SK-N-SH treated with all-trans-retinoic acid at 6 μM for 48 hours (cell line): ENCODE data around the gene DMD.

ENCODE experiments used
- ATAC-seq: fragments of 200-7000 bp; cut with Tn5 transposase; 3 replicates; pipeline ENCODE4 v1.9.1; 2020; ENCODE audit warnings: mild to moderate bottlenecking, moderate library complexity
- ARNTL ChIP-seq: fragments of 450-650 bp; formaldehyde crosslinking; IDR thresholded peaks from 2 replicates; pipeline ENCODE4 v1.5.0; 2020; ENCODE audit warnings: low read depth, mild to moderate bottlenecking, moderate library complexity, borderline replicate concordance
- BACH2 ChIP-seq: fragments of 250-450 bp; sonication (Bioruptor Pico); IDR thresholded peaks from 2 replicates; pipeline ENCODE4 v1.9.0; 2021; ENCODE audit warnings: mild to moderate bottlenecking, borderline replicate concordance
- CREB5 ChIP-seq: fragments of 250-450 bp; sonication (Bioruptor Pico); IDR thresholded peaks from 2 replicates; pipeline ENCODE4 v1.5.1; 2020; ENCODE audit warnings: low read depth, mild to moderate bottlenecking, moderate library complexity
- CSDC2 ChIP-seq: fragments of 250-450 bp; sonication (Bioruptor Pico); IDR thresholded peaks from 2 replicates; pipeline ENCODE4 v1.5.0; 2020; ENCODE audit warnings: mild to moderate bottlenecking, moderate library complexity
- ESRRG ChIP-seq: fragments of 250-450 bp; sonication (Bioruptor Pico); IDR thresholded peaks from 2 replicates; pipeline ENCODE4 v1.6.1; 2021; ENCODE audit warnings: mild to moderate bottlenecking
- GLIS3 ChIP-seq: fragments of 250-450 bp; sonication (Bioruptor Pico); IDR thresholded peaks from 2 replicates; pipeline ENCODE4 v1.5.0; 2020; ENCODE audit warnings: mild to moderate bottlenecking, moderate library complexity
- ISL1 ChIP-seq: fragments of 250-450 bp; sonication (Bioruptor Pico); IDR thresholded peaks from 2 replicates; pipeline ENCODE4 v2.1.2; 2022; ENCODE audit warnings: mild to moderate bottlenecking, moderate library complexity
- OSR1 ChIP-seq: fragments of 250-450 bp; sonication (Bioruptor Pico); IDR thresholded peaks from 2 replicates; pipeline ENCODE4 v1.8.0; 2022; ENCODE audit warnings: moderate library complexity, mild to moderate bottlenecking, inconsistent platforms
- PATZ1 ChIP-seq: fragments of 250-450 bp; sonication (Bioruptor Pico); IDR thresholded peaks from 2 replicates; pipeline ENCODE4 v1.8.0; 2020; ENCODE audit warnings: mild to moderate bottlenecking, moderate library complexity, borderline replicate concordance
- POU6F1 ChIP-seq: fragments of 250-450 bp; sonication (Bioruptor Pico); IDR thresholded peaks from 2 replicates; pipeline ENCODE4 v1.8.0; 2021; ENCODE audit warnings: low read depth, mild to moderate bottlenecking, moderate library complexity, borderline replicate concordance
- PPARA ChIP-seq: fragments of 250-450 bp; sonication (Bioruptor Pico); IDR thresholded peaks from 2 replicates; pipeline ENCODE4 v1.5.0; 2020; ENCODE audit warnings: mild to moderate bottlenecking, borderline replicate concordance
- RARB ChIP-seq: fragments of 250-450 bp; sonication (Bioruptor Pico); IDR thresholded peaks from 2 replicates; pipeline ENCODE4 v1.8.0; 2021; ENCODE audit warnings: mild to moderate bottlenecking, moderate library complexity
- SNAI2 ChIP-seq: fragments of 250-450 bp; sonication (Bioruptor Pico); IDR thresholded peaks from 2 replicates; pipeline ENCODE4 v1.5.0; 2020; ENCODE audit warnings: mild to moderate bottlenecking, moderate library complexity
- TCF4 ChIP-seq: fragments of 250-450 bp; sonication (Bioruptor Pico); IDR thresholded peaks from 2 replicates; pipeline ENCODE4 v1.8.0; 2021; ENCODE audit warnings: mild to moderate bottlenecking, moderate library complexity, borderline replicate concordance
- TOX ChIP-seq: fragments of 250-450 bp; sonication (Bioruptor Pico); IDR thresholded peaks from 2 replicates; pipeline ENCODE4 v1.8.0; 2021; ENCODE audit warnings: mild to moderate bottlenecking, moderate library complexity, borderline replicate concordance
- TSHZ2 ChIP-seq: fragments of 250-450 bp; sonication (Bioruptor Pico); IDR thresholded peaks from 2 replicates; pipeline ENCODE4 v1.5.0; 2020; ENCODE audit warnings: mild to moderate bottlenecking, moderate library complexity
- ZC3H10 ChIP-seq: fragments of 250-450 bp; sonication (Bioruptor Pico); IDR thresholded peaks from 2 replicates; pipeline ENCODE4 v1.5.1; 2021; ENCODE audit warnings: mild to moderate bottlenecking, moderate library complexity
- ZFP3 ChIP-seq: fragments of 250-450 bp; sonication (Bioruptor Pico); IDR thresholded peaks from 2 replicates; pipeline ENCODE4 v1.5.0; 2020; ENCODE audit warnings: mild to moderate bottlenecking, moderate library complexity
- ZFP30 ChIP-seq: fragments of 450-650 bp; formaldehyde crosslinking; IDR thresholded peaks from 2 replicates; pipeline ENCODE4 v1.5.0; 2022; ENCODE audit warnings: mild to moderate bottlenecking, moderate library complexity
- ZNF565 ChIP-seq: fragments of 450-650 bp; formaldehyde crosslinking; conservative IDR thresholded peaks from 2 replicates; pipeline ENCODE4 v1.5.0; 2020; ENCODE audit warnings: low read depth, mild to moderate bottlenecking, moderate library complexity
- ZNF70 ChIP-seq: fragments of 450-650 bp; formaldehyde crosslinking; IDR thresholded peaks from 2 replicates; pipeline ENCODE4 v1.5.0; 2020; ENCODE audit warnings: mild to moderate bottlenecking, moderate library complexity
- ZNF8 ChIP-seq: fragments of 450-650 bp; formaldehyde crosslinking; IDR thresholded peaks from 2 replicates; pipeline ENCODE4 v1.5.0; 2020; ENCODE audit warnings: mild to moderate bottlenecking, moderate library complexity

The DMD gene

GRCh38 chrX:32084757-32085156 lies 1126.6 kb downstream of the DMD start:
- ATAC-seq: no peak
- TF ChIP-seq RARB (CRISPR knock-in tag): no peak
- no peak for TF ChIP-seq ZC3H10 (CRISPR knock-in tag)
- TF ChIP-seq TCF4 (CRISPR knock-in tag): no peak
- no peak for TF ChIP-seq ZNF8 (CRISPR knock-in tag)
- TF ChIP-seq PATZ1 (CRISPR knock-in tag): no peak
- TF ChIP-seq SNAI2 (CRISPR knock-in tag): no peak
- no peak for TF ChIP-seq POU6F1 (CRISPR knock-in tag)

GRCh38 chrX:32048285-32048684 lies 1163.1 kb downstream of the DMD start:
- no peak for TF ChIP-seq ZNF8 (CRISPR knock-in tag)
- TF ChIP-seq SNAI2 (CRISPR knock-in tag): no peak
- TF ChIP-seq TCF4 (CRISPR knock-in tag): no peak
- no peak for TF ChIP-seq TOX
- TF ChIP-seq PATZ1 (CRISPR knock-in tag): no peak
- no peak for TF ChIP-seq POU6F1 (CRISPR knock-in tag)
- no peak for TF ChIP-seq ISL1 (CRISPR knock-in tag)
- no peak for TF ChIP-seq ARNTL (CRISPR knock-in tag)
- TF ChIP-seq ESRRG (CRISPR knock-in tag): no peak
- no peak for TF ChIP-seq PPARA (CRISPR knock-in tag)
- no peak for TF ChIP-seq ZNF70 (CRISPR knock-in tag)
- no peak for TF ChIP-seq ZFP3 (CRISPR knock-in tag)
- no peak for TF ChIP-seq RARB (CRISPR knock-in tag)
- no peak for TF ChIP-seq OSR1
- no peak for TF ChIP-seq ZFP30
- TF ChIP-seq ZC3H10 (CRISPR knock-in tag): no peak
- no peak for TF ChIP-seq GLIS3 (CRISPR knock-in tag)
- TF ChIP-seq, all 23 proteins: peak for 0
- ATAC-seq: no peak

GRCh38 chrX:32045149-32045548 lies 1166.2 kb downstream of the DMD start:
- ATAC-seq: no peak
- TF ChIP-seq BACH2 (no peak), TOX (no peak), ZFP3 (CRISPR knock-in tag) (no peak), SNAI2 (CRISPR knock-in tag) (no peak), ZC3H10 (CRISPR knock-in tag) (no peak), PPARA (CRISPR knock-in tag) (no peak), CREB5 (CRISPR knock-in tag) (no peak), ISL1 (CRISPR knock-in tag) (no peak), ZNF565 (CRISPR knock-in tag) (no peak), POU6F1 (CRISPR knock-in tag) (no peak), GLIS3 (CRISPR knock-in tag) (no peak), ESRRG (CRISPR knock-in tag) (no peak), ZNF8 (CRISPR knock-in tag) (no peak), TCF4 (CRISPR knock-in tag) (no peak), TSHZ2 (no peak), CSDC2 (CRISPR knock-in tag) (no peak), ZNF70 (CRISPR knock-in tag) (no peak)
